H1 (cell line): Measurements from ENCODE around the gene ZBTB46. TPM values are rescaled to one million over a fixed set of nuclear protein-coding genes. Genes with fewer than 3 reads are reported as not detected.

ENCODE experiments used
- ATF3 ChIP-seq: IDR thresholded peaks from 2 replicates; pipeline ENCODE4 v1.6.1; 2011; ENCODE audit warnings: low read depth, mild to moderate bottlenecking, low read length; ENCODE audit not compliant: insufficient read depth
- FOSL1 ChIP-seq: IDR thresholded peaks from 2 replicates; pipeline ENCODE4 v1.6.1; 2011; ENCODE audit warnings: mild to moderate bottlenecking, low read depth, low read length, moderate library complexity; ENCODE audit not compliant: insufficient read depth
- GABPA ChIP-seq: IDR thresholded peaks from 2 replicates; pipeline ENCODE4 v1.6.1; 2011; ENCODE audit warnings: mild to moderate bottlenecking, low read length, moderate library complexity, borderline replicate concordance; ENCODE audit not compliant: insufficient read depth
- MAFK ChIP-seq: IDR thresholded peaks from 2 replicates; pipeline ENCODE4 v1.6.1; 2012; ENCODE audit warnings: low read depth, mild to moderate bottlenecking, improper control_type of control experiment, low read length
- RFX5 ChIP-seq: IDR thresholded peaks from 2 replicates; pipeline ENCODE4 v1.6.1; 2011; ENCODE audit warnings: low read depth, low read length, improper control_type of control experiment, borderline replicate concordance
- TAF7 ChIP-seq: optimal IDR thresholded peaks from 2 replicates; pipeline ENCODE3; 2011; ENCODE audit warnings: low read depth, mild to moderate bottlenecking, inconsistent platforms, low read length, moderate library complexity, borderline replicate concordance
- TBP ChIP-seq: IDR thresholded peaks from 2 replicates; pipeline ENCODE4 v1.6.1; 2011; ENCODE audit warnings: low read depth, low read length, improper control_type of control experiment
- polyA plus RNA-seq, 7 experiments: library from polyadenylated mRNA; depleted of rRNA in 3 of 7; stranded (reverse) in 5 of 7; unstranded in 2 of 7; fragments of >200 nt in 5 of 7; fragments of 200-250 nt in 2 of 7; gene quantifications; 1 replicate in 5 of 7; 2 replicates in 1 of 7; 4 replicates in 1 of 7; pipeline versions ENCODE4 v1.2.1 to v1.2.3, GENCODE V29; 2011 to 2013; ENCODE audit warnings: missing spikeins in 2 of 7, mixed read lengths in 2 of 7
- total RNA-seq: library from RNA; stranded (reverse); fragmentation: NEBNext Ultra II Directional; extraction: Animal tissue kit (Norgen Biotek cat#: 25700); gene quantifications from 2 replicates; pipeline ENCODE4 v1.2.1, GENCODE V29; 2021

Gene ZBTB46
- total and polyA plus RNA-seq, 2 of the 8 experiments (the other 6 are each of a cell fraction or from before 2014, with no cell fraction given) = 6.4 to 22.4 TPM

GRCh38 chr20:63823691-63824311 lies 7.3 kb downstream of the ZBTB46 start (continued):
- no peak for TF ChIP-seq MAFK
- TF ChIP-seq ATF3 = no peak
- TF ChIP-seq RFX5 = no peak
- no peak for TF ChIP-seq FOSL1
- no peak for TF ChIP-seq TAF7
- TF ChIP-seq GABPA = no peak
- TF ChIP-seq TBP = no peak
